GM12892 (cell line): Measurements from ENCODE around the gene NSMCE1.

ENCODE experiments used
- DNase-seq: peaks from one replicate; pipeline ENCODE4 v3.0.0; 2011; ENCODE audit not compliant: insufficient read length
- FAIRE-seq: peaks from 2 replicates; lab custom pipeline; 2011; peaks lifted over from hg19 to GRCh38; lab: Jason Lieb, UNC
- POLR2A ChIP-seq: IDR thresholded peaks from 2 replicates; pipeline ENCODE4 v1.6.1; 2011; ENCODE audit warnings: low read depth, low read length, control low read depth
- POLR2AphosphoS5 ChIP-seq: IDR thresholded peaks from 2 replicates; pipeline ENCODE4 v1.6.1; 2011; ENCODE audit warnings: low read depth, low read length, control low read depth
- TAF1 ChIP-seq: IDR thresholded peaks from 2 replicates; pipeline ENCODE4 v1.6.1; 2011; ENCODE audit warnings: low read depth, mild to moderate bottlenecking, control low read depth, low read length, borderline replicate concordance

Gene NSMCE1

GRCh38 chr16:27190316-27190871 lies 78.2 kb downstream of the NSMCE1 start:
- TF ChIP-seq POLR2A (no peak), POLR2AphosphoS5 (no peak), TAF1 (no peak)
- DNase-seq (no peak), FAIRE-seq (no peak)

DNA sequence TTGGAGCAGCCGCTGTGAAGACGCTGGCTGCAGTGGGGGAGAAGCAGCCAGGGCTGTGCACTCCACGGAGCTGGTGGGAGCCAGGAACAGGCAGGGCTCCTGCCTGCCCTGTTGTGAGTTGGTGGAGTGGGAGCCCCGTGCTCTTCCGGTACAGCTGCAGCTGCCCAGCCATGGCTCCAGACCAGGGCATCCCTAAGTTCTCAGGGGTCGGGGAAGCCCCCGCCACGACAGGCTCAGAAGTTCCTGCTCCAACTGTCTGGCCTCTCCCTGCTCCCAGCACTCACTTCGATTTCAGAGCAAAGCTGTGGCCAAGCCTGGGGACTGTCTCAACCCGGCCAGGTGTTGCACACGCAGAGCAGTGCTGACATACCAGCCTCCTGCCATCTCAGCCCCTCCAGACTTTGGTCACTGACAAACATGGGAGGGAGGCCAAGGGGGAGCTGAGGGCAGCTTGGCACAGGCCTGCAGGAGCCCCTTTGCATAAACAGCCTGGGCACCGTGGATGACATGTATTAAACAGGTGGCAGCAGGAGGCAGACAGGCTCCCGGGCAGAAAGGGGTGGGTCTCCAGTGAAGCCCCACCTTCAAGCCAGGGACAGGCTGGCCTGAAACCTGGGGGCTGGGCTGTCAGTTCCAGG lies 79.1 kb downstream of the NSMCE1 start:
- FAIRE-seq = no peak
- TF ChIP-seq POLR2AphosphoS5 = no peak
- TF ChIP-seq TAF1 = no peak
- no peak for TF ChIP-seq POLR2A
- DNase-seq = no peak

- FAIRE-seq = no peak
- TF ChIP-seq POLR2A (no peak), TAF1 (no peak), POLR2AphosphoS5 (no peak)
- no peak for DNase-seq
These were observed 79.9 kb downstream of the NSMCE1 start for GRCh38 chr16:27188633-27189032.

DNA sequence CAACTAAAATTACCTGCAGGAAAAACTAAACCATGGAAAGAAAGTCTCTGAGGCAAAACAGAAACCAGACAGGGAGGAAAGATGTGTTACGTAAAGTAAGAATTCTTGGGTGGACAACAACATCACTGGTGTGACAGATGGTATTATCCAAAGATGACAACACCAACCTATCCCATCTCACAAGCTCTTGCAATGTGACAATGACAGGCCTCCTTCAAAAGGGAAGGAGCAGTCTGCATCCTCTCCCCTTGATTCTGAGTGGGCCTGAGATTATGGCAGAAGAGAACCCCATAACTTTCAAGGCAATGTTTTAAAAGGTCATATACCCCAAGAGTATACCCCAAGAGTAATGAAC lies 82.8 kb downstream of the NSMCE1 start:
- FAIRE-seq = peak; percentile 36
- TF ChIP-seq POLR2AphosphoS5 (no peak), POLR2A (no peak), TAF1 (no peak)
- no peak for DNase-seq

DNA sequence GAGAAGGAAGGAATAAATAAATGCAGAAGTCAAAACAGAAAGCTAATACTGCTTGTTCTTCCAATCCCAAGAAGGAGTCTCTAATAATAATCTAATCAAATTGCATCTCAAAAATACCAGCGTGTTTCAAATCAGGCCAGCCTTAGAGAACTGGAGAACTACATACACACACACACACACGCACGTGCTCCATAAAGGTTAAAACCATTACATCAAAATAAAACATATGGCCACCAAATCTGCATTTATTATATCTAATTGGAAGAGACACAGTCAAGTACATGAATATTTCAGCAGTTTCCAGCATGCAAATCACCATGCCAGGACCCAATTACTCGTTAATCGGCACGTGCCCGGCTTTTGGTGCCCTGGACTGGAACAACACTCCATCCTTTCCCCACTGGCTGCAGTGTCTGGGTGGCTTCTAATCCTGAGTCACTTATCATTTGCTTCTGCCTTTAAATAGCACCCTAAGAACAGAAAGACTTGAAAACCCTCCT lies 85.6 kb downstream of the NSMCE1 start:
- no peak for FAIRE-seq
- TF ChIP-seq POLR2A (no peak), POLR2AphosphoS5 (no peak), TAF1 (no peak)
- DNase-seq = no peak

GRCh38 chr16:27181019-27181790 lies 87.4 kb downstream of the NSMCE1 start:
- no peak for TF ChIP-seq TAF1
- no peak for TF ChIP-seq POLR2AphosphoS5
- no peak for TF ChIP-seq POLR2A
- FAIRE-seq = no peak
- DNase-seq = no peak

DNA sequence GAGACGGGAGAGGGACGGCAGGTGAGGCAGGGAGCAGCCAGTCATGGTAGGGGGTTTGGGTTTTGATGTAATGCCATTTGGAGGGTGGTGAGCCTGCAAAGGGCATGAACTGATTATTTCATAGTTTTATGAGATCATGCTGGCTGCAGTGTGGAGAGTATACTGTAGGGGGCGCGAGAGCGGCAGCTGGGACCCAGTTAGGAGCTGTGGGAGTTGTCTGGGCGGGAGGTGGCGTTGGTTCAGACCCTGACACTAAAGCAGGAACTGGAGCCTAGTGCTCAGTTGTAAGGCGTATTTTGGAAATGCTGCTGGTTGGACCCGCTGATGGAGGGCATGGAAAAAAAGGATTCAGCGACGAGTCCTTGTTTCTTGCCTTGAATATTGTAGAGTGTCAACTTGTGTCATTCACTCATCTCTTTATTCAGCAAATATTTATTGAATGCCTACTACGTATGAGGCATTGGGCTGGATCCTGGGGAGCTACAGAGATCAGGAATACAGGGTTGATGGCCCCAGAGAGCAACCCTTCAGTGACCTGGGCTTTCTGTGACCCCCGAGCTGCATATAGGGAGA lies 89.0 kb downstream of the NSMCE1 start:
- peak; percentile 74 for DNase-seq
- TF ChIP-seq TAF1 (no peak), POLR2A (no peak), POLR2AphosphoS5 (no peak)
- peak; percentile 94 for FAIRE-seq

GRCh38 chr16:27177031-27177774 lies 91.4 kb downstream of the NSMCE1 start:
- TF ChIP-seq POLR2AphosphoS5 (no peak), POLR2A (no peak)
- DNase-seq (no peak), FAIRE-seq (no peak)

- no peak for FAIRE-seq
- TF ChIP-seq POLR2AphosphoS5 = no peak
- no peak for DNase-seq
These were observed 92.7 kb downstream of the NSMCE1 start for GRCh38 chr16:27175888-27176287.
